GM12874 (cell line): ENCODE data around the gene POLR3GL.

Experiments
- TF ChIP-seq, protein P1 (sequence below): IDR thresholded peaks from 2 replicates; pipeline ENCODE4 v1.5.1; 2011; ENCODE audit warnings: low read depth, mild to moderate bottlenecking, control low read depth, low read length, moderate library complexity; ENCODE audit not compliant: insufficient read depth

The POLR3GL gene

GRCh38 chr1:145985129-145985501, 20.6 kb downstream of the POLR3GL start:
- TF ChIP-seq, protein P1, sequence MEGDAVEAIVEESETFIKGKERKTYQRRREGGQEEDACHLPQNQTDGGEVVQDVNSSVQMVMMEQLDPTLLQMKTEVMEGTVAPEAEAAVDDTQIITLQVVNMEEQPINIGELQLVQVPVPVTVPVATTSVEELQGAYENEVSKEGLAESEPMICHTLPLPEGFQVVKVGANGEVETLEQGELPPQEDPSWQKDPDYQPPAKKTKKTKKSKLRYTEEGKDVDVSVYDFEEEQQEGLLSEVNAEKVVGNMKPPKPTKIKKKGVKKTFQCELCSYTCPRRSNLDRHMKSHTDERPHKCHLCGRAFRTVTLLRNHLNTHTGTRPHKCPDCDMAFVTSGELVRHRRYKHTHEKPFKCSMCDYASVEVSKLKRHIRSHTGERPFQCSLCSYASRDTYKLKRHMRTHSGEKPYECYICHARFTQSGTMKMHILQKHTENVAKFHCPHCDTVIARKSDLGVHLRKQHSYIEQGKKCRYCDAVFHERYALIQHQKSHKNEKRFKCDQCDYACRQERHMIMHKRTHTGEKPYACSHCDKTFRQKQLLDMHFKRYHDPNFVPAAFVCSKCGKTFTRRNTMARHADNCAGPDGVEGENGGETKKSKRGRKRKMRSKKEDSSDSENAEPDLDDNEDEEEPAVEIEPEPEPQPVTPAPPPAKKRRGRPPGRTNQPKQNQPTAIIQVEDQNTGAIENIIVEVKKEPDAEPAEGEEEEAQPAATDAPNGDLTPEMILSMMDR: no peak

- TF ChIP-seq, protein P1: no peak
Measured at GRCh38 chr1:145985502-145986439, 21.3 kb downstream of the POLR3GL start.

- TF ChIP-seq, protein P1: no peak
Measured at GRCh38 chr1:145986551-145986950, 22.1 kb downstream of the POLR3GL start.

DNA sequence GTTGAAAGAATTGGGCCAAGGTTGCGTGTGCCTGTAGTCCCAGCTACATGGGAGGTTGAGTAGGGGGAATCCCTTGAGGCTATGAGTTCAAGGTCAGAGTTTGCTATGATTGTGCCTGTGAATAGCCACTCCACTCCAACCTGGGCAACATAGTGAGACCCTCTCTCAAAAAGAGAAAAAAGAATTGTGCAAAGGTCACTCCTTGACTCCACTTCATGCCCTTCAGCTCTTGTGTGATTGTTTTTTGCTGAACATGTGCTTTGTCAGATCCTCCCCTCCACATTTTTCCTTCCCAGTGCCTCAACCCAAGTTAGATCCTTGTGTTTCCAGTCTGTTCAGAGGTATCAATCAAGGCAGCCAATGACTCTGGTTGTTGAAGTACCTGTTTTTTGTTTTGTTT, 23.4 kb downstream of the POLR3GL start:
- TF ChIP-seq, protein P1: no peak

DNA sequence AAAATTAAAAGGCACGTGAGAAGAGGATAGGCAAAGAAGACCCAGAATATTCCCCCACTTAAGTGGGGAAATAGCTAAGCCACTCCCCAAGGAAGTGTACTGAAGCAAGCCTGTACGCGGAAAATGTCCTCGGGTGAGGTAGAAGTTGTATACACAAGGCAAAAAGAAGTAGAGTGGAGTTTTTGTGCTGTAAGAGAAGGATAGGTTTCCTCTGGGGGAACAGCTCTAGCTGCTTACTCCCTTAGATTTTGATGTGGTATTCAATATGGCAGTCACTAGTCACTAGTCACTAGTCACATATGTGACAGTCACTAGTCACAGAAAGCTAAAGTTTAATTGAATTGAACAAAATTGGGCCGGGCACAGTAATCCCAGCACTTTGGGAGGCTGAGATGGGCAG, 24.3 kb downstream of the POLR3GL start:
- TF ChIP-seq, protein P1: no peak

- TF ChIP-seq, protein P1: no peak
Measured at GRCh38 chr1:145990249-145990855, 25.9 kb downstream of the POLR3GL start.

DNA sequence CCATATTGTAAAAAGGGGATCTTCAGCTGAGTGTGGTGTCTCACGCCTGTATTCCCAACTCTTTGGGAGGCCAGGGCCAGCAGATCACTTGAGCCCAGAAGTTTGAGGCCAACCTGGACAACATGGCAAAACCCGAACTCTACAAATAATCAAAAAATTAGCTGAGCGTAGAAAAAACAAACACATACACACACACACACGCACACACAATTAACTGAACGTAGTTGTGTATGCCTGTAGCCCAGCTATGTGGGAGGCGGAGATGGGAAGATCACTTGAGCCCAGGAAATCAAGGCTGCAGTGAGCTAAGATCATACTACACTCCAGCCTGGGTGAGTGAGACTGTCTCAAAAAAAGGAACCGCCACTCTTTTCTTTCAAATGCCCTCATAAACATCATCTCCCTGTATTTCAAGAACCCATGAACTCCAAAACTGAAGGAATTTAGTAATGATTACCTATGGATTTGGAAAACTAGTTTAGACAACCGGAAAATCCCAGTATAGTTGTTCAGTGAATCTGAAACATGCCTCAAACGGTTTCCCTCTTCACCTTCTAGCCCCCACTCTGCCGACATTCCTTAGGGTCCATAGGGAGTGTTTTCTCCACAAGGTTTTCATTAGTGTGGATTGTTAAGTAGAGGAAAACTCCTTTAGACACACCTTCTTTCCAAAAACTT, 27.4 kb downstream of the POLR3GL start:
- TF ChIP-seq, protein P1: no peak
